RPMI8226 (cell line): ENCODE measurements around the gene ADAMTS16.
A peak's percentile ranks its signal among the peaks of the same experiment; 100 is the strongest.

Experiments
- DNase-seq: peaks from one replicate; pipeline ENCODE4 v3.0.0-alpha.2; 2015

ADAMTS16 gene

DNA sequence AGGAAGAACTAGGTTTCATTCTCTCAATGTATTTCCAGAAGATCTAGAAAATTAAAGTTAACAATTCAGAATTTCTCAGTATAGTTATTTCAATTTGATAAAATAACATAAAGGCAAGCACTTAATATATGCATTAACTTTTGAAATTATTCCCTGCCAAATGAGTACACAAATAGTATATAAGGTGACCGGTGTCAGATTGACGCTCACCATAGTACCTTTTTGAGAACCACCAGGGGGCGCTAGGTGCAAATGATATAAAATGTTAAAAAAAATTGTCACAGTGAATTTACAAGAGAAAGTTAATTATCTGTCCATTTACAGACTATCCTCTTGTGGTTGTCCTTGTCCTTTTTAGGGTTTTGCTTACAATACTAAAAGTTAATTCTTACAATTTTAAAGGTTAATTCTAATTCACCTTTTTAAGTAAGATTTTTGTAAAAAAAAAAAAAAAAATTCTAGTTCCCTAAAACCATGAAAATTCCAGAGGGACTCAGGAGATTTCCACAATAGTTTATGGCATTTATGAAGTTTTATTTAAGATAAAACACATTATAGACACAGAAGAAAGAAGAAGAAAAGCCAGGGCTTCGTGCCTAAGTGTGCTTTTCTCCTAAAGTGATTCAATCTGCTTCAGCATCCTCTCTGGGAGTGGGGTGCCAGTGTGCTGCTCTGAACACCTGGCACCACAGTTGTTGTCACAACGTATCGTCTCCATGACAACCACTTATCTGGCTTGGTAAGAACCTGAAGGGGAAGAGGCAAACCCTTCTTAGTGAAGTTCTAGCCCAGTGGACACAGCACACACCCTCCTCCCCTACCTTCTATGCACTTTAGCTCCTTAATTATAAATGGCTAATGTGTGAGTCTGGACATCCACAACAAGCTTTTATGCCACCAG is 1.7 kb downstream of the ADAMTS16 start:
- DNase-seq: peak; percentile 78

DNA sequence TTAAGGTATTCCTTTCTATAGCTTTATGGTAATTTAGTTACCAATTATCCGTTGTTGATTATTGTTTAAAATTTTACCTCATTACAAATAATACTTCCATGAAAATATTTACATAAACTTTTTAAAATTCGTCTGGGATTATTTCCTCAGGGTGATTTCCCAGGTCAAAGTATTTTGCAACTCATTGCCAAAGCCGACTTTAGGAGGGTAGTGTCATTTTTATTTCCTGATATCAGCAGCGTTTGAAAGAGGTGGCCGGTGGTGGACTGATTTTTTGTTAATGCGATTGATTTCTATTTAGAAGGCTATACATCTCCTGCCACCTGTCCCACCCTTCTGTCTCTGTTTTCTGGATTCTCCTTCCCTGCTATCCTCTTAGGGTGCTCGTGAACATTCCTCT is 4.3 kb downstream of the ADAMTS16 start:
- DNase-seq: no peak

DNA sequence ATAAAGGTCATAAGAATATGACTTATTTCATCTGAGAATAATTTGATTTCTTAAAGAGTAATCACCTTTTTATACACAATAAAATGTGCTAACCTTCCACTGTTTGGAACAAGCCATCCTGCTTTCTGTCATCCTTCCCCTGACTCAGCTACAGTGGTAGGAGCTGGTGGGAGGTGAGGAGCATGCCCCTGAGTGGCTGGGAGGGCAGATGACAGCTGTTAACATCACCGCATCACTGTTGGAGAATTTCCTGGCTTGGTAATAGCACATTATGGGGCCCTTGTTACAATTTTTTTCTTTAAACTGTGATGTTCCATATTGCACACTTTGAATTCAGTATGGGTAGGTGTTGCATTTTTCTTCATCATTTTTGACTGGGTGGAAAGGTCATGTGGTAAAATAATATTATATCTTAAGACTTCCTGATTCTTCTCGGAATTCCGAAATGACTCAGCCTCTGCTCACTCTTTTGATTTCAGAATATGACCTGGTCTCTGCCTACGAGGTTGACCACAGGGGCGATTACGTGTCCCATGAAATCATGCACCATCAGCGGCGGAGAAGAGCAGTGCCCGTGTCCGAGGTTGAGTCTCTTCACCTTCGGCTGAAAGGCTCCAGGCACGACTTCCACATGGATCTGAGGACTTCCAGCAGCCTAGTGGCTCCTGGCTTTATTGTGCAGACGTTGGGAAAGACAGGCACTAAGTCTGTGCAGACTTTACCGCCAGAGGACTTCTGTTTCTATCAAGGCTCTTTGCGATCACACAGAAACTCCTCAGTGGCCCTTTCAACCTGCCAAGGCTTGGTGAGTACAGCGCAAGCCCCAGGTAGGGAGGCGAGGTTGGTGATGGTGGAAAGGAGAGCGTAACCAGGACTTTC is 5.8 kb downstream of the ADAMTS16 start:
- DNase-seq: no peak

DNA sequence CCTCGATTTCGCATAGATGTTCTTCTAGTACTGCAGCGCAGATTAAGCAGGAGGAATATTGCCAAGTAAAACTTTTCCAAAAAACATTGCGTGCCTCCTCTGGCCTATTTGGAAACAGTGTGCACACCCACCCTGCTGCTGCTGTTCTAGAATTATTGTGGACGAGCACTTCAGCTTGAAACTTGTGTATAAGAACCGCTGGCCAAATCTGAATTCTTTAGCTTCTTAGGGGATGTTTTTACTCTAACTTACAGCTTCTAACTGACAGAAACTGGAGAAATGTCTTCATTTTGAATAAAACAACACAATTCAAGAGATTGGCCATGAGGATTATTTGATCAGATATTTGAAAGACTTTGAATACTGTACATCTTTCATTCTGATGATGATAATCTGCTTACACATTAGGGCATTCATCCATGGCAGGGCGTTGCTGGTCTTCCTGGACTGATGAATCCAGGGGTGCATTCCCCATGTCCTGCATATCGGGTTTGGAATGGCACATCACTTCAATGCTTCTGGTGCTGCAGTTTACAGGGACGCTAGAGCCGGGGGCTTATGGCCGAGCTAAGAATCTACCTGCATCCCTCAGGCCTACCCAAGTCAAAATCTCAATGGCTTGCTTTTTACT is 6.5 kb downstream of the ADAMTS16 start:
- no peak for DNase-seq

DNA sequence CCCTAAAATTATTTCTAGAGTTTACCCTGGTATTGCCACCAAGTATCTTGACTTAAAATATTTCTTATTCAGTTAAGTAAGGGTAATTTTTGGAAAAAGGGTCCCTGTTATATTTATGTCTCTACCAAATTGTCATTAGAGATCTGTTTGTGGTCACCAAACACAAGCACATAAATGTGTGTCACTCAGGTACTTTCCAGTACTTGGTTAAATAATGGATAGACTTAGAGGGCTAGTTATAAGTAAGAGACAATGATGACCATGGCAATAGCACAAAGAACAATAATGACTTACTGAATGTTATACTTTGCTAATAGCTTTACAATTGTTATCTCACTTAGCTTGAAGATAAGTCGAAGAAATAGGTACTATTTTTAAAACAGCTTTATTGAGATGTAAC is 9.0 kb downstream of the ADAMTS16 start:
- no peak for DNase-seq

DNA sequence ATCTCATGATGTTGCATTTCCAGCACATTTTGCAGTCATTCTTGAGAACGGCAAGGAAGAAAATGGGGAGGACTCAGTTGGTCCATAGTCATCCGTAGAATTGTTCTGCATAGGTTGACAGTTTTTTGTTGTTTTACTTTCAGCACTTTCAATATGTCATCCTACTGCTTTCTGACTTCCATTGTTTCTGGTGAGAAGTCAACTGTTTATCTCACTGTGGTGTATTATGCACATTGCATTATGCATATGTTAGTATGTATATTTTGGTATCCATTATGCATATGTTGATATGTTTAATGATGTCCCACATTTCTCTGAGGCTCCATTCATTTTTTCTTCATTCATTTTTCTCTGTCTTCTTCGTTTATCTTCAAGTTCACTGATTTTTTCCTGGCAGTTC is 10.5 kb downstream of the ADAMTS16 start:
- no peak for DNase-seq

DNA sequence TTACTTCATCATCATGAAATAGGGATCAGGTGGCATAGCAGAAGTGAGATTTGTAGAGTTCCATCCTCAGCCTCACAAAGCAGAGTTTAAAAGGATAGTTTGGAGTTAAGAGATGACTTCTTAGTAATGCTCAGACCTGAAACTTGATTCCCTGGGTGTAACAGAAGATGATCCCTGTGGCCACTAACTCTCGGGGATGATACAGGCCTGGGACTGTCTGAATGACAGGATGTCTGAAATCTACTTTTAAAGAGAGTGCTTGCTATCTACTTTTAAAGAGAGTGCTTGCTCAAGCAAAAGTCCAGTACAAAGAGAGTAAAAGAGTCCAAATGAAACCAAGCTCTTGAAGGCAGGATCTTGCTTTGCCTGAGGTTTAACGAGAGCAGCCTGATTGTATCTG is 14.6 kb downstream of the ADAMTS16 start:
- DNase-seq: no peak

DNA sequence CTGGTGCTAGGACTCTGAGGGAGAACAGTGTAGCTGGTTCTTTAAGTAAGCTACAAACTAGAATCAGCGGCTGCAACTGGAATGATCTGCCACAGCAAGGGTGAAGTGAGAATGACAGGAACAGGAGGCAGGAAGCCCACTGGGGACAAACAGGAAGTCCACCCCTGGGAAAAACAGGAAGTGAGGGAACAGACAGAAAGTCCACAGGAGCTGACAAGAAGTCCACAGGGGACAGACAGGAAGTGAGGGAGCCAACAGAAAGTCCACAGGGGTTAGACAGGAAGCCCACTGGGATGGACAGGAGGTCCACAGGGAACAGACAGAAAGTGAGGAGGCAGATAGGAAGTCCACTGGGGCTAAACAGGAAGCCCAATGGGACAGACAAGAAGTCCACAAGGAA is 15.5 kb downstream of the ADAMTS16 start:
- DNase-seq: no peak

DNA sequence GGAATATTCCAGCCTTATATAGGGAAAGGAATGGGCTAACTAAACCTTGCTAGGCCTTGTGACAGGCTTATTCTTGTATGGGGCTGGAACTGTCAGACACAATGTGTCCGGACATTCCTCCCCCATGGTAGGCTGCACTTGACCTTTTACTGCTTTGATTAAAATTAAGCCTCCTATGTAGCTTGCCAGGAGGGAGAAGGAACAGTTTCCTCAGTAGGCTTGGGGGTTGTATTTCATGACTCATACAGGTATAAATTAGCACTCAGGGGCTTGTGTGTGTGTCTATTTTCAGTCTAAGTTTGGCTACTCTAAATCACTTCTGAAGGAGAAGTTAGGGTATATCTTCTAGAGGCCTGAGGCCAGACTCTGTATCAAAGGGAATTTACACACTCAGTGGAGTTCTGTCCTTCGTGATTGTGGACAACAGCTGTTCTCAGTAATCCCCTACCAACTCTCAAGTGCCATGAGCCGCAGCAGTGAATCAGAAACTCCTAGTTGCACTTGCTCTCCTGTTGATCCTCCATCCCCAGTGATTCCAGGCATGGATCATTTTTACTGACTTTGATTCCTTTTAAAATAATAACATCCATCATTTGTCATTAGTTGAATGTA is 16.4 kb downstream of the ADAMTS16 start:
- no peak for DNase-seq

DNA sequence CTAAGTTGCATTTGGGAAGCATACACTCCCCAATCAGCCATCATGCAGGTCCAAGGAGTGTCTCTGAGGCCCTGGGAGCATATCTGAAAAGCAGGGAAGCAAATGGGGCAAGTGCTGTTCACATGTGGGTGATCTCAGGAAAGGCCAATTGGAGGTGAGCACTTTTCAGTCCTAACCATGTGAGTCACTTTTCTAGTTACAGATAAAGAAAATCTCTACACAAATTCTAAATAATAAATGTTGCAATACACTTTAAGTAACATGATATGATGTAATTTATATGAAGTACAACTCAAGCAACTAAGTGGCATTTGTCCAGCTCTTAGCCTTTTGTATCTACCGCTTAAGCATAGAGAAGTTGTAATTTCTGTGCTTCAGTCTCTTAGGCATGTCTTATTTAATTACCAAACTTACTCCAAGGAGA is 18.4 kb downstream of the ADAMTS16 start:
- no peak for DNase-seq

DNA sequence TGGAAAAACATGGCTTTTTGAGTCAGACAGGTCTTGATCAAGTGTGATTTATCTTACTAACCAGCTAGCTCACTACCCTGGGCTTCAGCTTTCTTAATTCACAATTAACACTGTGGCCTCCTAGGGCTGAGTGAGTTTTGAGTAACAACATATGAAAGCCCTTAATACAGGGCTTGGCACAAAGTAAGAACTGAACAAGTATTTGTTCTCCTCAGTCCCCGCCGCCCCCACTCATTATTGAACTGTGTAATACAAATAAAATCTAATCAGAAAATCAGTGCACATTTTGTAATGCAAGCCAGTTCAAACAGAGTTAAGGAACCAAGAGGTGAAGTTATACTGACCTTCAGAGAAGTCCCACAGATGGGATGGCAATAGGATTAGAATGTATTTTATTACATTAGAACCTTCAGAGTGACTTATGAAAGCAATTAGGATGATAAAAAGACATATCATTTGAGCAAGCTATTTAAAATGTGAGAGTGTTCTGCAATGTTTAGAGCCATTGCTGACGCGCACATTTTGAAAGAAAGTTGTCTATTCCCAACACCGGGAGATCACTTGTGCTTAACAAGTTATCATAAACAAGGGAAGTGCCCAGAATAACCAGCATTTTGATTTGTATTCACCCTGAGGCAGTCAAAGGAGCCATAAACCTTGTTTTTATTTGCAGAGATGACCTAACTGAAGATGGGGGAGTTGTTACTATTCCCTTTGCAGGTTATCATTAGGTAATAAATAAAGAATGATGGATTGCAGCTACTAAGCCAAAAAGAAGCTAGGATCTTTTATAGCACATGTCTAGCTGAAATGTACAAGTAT is 19.4 kb downstream of the ADAMTS16 start:
- no peak for DNase-seq

DNA sequence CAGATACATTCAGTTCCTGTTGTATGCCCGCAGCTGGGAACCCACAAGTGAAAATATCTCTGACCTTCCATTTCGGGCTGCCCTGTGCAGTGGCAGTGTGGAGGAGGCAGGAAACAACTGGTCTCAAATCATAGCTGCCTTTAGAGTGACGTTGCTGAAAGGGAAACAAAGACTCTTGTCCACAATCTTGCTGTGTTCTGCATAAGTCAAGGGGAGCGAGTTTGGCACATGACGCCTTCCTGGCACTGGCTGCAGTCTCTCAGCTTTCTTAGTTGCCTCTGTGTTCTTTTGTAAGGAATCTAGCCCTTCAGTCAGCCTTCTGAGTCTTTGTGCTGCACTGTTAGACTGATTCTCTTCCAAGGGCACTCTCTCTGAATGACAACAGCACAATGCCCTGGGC is 24.0 kb downstream of the ADAMTS16 start:
- DNase-seq: peak; percentile 25

DNA sequence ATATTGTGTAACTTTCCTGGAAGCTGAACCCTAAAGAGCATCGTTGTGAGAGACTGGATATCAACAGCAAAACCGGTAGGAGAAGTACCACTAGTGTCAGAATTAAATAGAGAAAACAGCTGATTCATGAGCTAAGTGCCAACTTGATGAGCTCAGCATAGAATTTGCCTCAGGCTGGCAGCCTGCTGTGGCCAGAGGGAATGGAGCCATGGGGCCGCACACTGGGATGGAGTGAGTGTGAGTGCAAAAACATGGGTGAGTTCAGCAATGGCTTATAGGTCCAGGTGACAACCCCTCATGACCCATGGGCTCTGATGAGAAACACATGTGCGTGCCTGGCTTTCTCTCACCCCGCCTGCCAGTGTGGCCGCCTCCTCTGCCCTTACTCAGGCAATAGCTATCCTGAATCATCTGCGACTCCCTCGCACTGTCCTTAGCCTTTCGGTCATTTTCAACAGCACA is 25.4 kb downstream of the ADAMTS16 start:
- DNase-seq: no peak

DNA sequence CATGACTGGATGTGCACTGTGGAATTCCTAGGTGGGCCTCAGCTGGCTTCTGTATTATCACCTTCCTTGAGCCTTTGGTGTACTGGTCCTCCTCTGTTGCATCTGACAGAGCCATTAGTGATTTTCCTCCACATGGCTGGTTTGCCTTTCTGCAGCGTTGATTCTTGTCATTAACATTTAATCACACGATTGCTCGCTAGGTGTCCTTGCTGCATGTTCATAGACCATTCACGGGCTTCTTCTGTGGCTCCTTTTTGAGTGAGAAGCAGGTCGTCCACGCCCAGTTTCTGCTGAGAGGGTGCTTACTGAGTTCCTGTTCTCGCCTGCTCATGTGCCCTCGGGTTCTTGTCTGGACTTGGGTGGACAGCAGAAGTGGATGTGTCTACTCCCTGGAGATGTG is 29.3 kb downstream of the ADAMTS16 start:
- DNase-seq: peak; percentile 52

DNA sequence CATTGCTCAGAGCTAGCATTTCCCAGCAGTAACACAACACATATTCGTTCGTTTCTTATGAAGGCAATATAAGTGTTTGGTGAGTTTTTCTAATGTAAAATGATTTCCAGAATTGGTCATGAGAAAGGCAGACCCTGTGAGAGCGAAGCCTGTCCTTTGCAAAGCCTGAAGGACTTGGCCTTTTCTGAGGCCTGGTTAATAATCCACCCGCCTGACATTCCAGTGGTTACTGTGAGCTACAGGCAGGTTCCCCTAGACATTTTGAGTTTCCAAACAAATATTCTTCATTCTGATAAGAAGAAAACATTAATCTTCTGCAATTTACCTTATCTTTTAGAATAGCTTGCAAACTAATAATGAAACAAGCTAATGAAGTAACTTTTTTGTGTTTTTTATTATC is 38.0 kb downstream of the ADAMTS16 start:
- DNase-seq: no peak

DNA sequence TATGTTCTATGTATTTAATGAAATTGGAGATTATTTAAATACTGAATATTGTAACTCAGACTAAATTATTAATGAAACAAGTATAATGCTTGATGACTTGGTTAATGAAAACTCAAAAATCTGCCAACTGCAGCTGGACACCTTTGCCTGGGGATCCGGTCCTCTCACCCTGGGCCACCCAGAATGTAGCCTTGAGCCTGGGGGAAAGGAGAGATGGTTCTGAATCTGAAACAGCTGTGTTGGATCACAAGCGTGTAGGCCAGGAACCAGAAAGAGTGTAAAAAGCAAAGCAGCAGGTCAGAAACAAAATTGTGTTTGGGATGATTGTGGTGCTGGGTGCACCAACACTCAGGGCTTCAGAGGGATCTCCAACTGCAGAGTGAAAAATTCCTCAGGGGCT is 38.5 kb downstream of the ADAMTS16 start:
- DNase-seq: no peak

DNA sequence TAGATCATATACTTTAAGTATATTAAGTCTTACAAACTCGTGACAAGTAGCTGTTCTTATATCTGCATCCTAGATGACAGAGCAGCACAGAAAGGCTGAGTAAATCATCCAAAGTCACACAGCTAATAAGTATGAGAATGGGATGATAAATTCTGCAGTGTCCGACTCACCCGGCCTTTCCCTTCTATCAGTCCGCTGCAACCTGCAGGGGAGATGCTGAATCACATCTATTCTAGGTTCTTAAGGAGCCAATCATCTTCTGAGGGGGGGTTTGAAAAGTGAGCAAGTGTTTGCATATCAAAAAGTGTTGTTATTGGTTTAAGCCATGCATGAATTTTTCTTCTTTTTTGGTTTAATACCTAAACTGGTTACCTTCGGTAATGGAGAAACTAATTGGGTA is 38.9 kb downstream of the ADAMTS16 start:
- DNase-seq: no peak

DNA sequence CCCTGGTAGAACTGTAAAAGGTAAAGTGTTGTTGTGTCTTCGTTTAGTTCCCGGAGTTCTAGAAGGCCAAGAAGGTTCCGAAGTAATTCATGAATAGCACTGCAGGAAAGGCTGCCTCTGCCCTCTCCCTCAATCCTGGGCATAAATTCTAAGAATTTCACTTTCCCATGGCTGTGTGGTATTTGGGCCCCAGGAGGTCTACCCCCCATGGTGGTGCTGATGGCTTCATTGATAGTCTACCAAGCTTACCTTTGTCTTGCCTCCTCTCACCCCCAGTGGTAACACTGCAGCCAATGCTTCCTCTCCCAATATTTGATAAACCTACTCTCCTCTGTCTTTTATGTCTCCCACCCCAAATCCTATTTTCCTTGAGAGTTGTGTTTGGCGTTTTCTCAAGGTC is 39.5 kb downstream of the ADAMTS16 start:
- no peak for DNase-seq

DNA sequence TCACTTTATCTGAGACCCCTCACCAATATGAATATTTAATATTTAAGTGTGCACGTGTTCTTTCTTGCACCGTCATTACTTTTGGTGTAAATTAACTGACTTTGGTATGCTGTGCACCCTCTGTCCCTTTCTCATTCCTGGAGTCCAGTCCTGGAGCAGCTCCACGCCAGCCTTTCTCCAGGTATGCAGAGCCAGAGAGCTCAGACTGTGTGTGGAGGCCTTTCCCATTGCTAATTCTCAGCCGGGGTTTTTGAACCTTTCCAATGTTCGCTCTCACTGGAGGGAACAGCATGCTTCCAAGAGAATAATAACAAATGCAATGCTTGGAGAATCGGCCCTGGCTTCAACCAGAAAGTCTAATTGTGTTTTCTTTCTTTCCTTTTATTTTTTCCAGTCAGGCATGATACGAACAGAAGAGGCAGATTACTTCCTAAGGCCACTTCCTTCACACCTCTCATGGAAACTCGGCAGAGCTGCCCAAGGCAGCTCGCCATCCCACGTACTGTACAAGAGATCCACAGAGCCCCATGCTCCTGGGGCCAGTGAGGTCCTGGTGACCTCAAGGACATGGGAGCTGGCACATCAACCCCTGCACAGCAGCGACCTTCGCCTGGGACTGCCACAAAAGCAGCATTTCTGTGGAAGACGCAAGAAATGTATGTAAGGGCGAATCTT is 41.7 kb downstream of the ADAMTS16 start:
- no peak for DNase-seq

DNA sequence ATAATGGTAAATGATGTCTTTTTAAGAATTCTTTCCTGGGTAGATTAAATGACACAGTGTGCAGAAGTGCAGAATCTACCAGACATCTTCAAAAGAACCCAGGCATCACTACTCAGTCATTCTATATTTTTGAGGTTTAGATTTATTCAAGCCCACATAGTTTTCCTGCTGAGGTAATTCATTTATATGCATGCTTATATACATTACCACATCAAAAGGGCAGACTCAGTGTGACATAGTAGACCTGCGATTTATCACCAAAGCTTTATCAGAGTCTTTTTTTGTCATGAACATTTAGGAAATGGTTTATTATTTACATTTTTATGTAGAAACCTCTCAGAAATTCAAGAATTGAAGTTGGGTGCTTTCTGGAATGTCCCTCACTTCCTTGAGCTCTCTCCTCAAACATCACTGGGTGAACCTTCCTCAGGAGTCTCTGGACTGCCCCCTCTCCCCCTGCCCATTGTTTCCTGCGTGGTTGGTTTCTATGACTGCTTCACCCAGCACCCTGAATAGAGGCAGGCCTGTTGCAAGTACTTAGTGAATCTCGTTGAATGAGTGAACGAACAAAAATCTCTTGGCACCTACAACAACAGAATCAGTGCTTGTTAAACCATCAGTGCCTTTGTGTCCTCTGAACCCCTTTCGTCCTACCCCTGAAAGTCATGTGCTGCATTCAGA is 42.5 kb downstream of the ADAMTS16 start:
- no peak for DNase-seq

DNA sequence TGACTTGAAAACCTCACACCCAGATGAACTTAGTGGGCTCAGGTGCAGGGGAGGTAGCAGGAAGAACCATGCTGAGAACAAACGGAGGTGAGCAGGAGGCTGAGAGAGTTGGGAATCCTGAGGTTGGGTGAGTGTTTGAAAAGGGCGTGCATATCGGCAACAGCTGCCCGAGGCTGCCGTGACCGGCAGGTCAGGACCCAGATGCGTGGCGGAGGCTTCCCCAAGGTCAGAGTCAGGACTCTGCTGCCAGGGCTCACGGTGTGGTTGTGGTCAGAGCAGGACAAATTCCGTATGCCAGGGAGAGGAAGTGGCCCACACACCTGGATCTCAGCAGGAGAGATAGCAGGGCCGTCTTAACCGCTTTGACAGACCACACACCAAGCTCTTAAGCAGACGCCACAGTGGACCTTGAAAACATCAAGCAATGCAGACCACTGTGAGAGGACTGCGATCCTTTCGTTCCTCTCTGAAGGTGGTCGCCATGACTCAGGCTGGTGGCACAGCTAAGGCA is 43.1 kb downstream of the ADAMTS16 start:
- peak; percentile 47 for DNase-seq
